ENCODE measurements around the gene GREB1. TPM values are rescaled to one million over a fixed set of nuclear protein-coding genes. Genes with fewer than 3 reads are reported as not detected.

Gene GREB1
- polyA plus RNA-seq, 1 donor from 2014 or later: not detected

DNA sequence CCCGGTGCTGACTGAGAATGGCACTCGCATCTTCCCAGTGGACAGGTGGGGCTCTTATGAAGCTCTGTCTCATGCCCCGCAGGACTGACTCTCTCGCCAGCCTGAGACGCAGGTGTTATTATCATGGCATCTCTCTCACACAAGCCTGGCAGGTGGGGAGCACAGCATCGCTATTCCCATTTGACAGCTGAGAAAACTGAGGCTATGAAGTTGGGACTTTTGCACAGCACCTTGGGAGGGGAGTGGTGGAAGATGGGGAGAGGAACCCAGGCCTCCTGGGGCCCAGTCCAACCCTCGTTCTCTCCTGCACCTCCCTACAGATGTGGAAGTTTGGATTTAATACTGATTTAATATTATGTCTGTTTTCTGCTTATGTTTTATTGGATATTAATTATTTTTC is 145.2 kb downstream of the GREB1 start:
- Mint-ChIP-seq H3K27ac (no peak overlapping the region), H3K36me3 (no peaks in the 10 kb centered on the region), H3K4me1 (peaks cover 0 to 1% (median 0%) of the 10 kb centered on the region in 3 donors), H3K27me3 (peaks cover 25% of the 10 kb centered on the region), H3K9me3 (peaks cover 0 to 4% (median 0%) of the 10 kb centered on the region in 3 donors), H3K4me3 (no peak overlapping the region)

DNA sequence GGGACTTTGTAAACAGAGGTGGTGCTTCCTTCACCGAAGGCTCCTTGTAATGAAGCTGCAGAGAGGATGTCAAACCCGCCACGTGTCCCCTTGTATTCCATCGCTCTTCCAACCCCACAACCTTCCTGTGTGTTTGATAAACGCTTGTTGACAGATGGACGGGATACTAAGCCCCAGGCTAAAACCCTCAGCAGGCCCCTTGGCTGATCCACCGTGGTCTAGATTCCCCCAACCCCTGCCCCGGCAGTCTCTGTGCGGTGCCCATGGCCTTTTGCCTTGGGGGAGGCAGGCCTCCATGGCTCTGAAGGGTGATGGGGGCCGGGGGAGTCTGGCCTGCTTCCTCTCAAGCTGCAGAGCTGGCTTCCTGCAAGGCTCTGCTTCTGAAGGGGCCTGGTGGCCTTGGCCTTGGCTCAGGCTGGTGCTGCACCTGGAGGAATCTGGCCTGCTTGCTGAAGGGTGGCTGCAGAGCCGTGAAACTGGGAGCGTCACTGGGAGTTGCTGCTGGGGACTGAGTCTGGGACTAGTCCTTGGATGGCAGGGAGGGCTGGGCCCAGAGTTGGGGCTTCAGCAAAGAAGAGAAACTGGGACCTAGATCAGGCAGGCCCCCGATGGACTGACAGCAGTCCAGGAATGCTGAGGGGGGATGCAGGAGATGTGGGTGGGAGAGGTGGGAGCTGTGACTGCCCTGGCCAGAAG is 145.8 kb downstream of the GREB1 start:
- no peaks in the 10 kb centered on the region for H3K36me3 Mint-ChIP-seq
- H3K4me1 Mint-ChIP-seq: peaks cover 0 to 1% (median 0%) of the 10 kb centered on the region in 3 donors
- H3K9me3 Mint-ChIP-seq: peaks cover 0 to 4% (median 0%) of the 10 kb centered on the region in 3 donors
- H3K27ac Mint-ChIP-seq: no peak overlapping the region
- no peak overlapping the region for H3K4me3 Mint-ChIP-seq
- peaks cover 25% of the 10 kb centered on the region for H3K27me3 Mint-ChIP-seq

DNA sequence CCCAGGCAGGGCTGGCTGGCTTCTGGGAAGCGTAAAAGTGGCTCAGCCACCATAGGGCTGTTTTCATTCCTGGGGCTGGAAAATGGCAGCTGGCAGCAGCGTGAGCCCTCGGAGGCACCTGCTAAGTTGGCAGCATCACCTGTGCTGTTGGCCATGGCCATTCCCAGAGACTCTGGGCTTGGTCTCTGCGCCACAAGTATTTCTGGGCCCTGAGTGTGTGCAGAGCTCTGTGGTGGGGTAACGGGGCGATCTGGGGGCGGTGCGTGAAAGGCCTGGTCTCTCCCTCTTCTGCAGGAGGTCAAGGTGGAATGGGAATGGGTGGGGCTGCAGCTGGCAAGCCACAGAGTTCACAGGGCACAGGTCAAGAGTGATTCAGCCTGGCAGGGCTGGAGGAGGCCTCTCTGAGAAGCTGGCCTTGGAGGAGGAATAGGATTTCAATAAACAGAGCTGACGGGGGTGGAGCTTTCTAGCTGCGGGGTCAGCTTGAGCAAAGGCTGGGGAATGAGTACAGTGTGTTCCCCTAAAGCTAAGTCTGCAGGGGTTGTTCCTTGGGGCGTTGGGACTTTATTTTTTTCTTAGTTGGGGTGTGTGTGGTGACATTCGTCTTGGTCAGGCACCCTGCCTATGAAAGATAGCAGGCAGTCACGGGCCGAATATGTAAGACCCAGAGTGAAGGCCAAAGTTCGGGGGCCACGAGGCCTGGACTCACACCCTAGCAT is 146.5 kb downstream of the GREB1 start:
- Mint-ChIP-seq H3K4me1 (peaks cover 0 to 1% (median 0%) of the 10 kb centered on the region in 3 donors), H3K27ac (no peak overlapping the region), H3K4me3 (no peak overlapping the region), H3K9me3 (peaks cover 0 to 4% (median 0%) of the 10 kb centered on the region in 3 donors), H3K27me3 (peaks cover 22% of the 10 kb centered on the region), H3K36me3 (no peaks in the 10 kb centered on the region)

DNA sequence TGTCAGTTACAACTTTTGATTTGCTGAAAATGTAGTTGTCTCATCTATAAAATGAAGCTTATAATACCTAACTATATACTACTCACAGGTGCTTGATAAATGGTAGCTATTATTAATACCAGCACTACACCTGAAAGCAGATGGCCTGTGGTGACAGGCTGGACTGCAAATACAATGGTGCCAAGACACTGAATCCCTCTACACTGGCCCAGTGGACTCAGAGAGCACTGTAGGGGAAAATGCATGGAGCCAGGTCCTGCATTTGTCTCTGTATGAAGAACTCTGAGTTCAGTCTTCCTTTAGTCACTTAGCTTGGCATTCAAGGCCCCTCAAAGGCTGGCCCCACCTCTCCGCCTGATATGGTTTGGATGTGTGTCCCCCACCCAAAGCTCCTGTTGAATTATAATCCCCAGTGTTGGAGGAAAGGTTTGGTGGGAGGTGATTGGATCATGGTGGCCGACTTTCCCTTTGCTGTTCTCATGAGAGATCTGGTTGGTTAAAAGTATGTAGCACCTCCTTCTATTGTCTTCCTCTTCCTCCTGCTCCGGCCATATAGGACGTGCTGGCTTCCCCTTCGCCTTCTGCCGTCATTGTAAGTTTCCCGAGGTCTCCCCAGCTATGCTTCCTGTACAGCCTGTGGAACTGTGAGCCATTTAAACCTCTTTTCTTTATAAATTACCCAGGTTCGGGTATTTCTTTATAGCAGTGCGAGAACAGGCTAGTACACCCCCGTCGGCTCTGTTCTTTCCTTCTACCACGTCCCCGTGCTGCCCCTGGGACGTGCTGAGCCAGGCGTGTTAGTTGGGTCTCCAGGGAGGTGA is 147.3 kb downstream of the GREB1 start:
- peaks cover 0 to 1% (median 0%) of the 10 kb centered on the region in 3 donors for H3K9me3 Mint-ChIP-seq
- peak overlapping the region in 1 of 3 donors; percentile 33 for H3K27ac Mint-ChIP-seq
- peaks cover 0 to 1% (median 0%) of the 10 kb centered on the region in 3 donors for H3K4me1 Mint-ChIP-seq

DNA sequence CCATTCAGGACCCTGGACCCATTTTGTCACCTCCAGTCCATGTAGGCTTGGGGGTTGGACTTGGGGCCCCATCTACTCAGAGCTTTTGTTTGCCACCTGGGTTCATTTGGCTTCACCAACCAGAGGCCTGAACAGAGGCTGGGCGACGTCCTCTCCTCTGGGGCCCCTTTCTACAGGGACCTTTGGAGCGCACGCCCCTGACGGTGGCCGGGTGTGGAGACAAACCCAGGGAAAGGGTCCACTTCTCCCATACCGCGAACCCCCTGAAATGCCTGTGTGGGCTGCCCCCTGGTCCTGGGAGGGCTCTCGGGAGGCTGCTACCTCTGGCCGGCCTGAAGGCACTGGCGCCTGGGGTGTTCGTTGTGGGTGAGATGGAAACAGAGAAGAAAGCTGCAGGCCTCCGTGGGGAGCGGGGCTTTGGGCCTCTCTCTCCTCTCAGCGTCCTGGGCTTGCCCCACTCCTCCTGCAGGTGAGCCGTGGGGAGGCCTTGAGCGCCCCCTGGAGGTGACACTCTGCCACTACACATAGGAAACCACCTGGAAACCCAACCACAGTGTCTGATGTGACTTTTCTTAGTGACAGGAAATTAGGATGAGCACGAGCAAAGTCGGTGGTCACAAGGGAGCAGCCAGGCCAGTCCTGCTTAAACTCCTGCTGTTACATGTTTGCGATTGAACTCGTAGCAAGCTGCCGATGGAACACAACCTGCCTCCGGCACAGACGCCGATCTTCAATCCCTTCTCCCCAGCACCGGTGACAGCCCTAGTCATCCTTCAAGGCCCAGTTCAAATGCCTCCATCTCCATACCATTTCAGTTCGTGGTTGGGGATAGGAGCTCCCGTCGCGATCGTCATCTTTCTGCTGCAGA is 148.1 kb downstream of the GREB1 start:
- Mint-ChIP-seq H3K27me3 (peaks cover 17% of the 10 kb centered on the region), H3K9me3 (no peaks in the 10 kb centered on the region), H3K4me3 (no peak overlapping the region), H3K36me3 (no peaks in the 10 kb centered on the region), H3K27ac (peak overlapping the region in 1 of 3 donors; percentile 45), H3K4me1 (peaks cover 0 to 1% (median 0%) of the 10 kb centered on the region in 3 donors)

More for the DNA sequence above, 147.3 kb downstream of the GREB1 start:
- Mint-ChIP-seq H3K4me3 (no peak overlapping the region), H3K36me3 (no peaks in the 10 kb centered on the region), H3K27me3 (peaks cover 19% of the 10 kb centered on the region)

DNA sequence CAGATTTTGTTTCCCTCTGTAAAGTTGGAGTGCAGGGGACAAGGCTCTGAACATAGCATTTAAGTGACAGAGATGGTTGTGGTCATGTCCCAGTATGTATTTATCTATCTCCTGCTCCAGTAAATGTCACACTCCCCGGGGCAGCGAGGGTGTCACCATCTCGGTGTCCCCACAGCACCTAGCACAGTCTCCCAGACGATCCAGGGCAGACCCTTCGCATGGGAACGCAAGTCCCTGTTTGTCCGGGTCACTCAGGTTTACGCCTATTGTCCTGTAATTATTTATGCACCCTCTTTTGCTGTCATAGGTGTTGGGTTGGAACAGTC is 148.7 kb downstream of the GREB1 start:
- Mint-ChIP-seq H3K27ac (no peak overlapping the region), H3K27me3 (peaks cover 13% of the 10 kb centered on the region), H3K36me3 (no peaks in the 10 kb centered on the region), H3K9me3 (no peaks in the 10 kb centered on the region), H3K4me3 (no peak overlapping the region), H3K4me1 (peaks cover 0 to 1% (median 0%) of the 10 kb centered on the region in 3 donors)

DNA sequence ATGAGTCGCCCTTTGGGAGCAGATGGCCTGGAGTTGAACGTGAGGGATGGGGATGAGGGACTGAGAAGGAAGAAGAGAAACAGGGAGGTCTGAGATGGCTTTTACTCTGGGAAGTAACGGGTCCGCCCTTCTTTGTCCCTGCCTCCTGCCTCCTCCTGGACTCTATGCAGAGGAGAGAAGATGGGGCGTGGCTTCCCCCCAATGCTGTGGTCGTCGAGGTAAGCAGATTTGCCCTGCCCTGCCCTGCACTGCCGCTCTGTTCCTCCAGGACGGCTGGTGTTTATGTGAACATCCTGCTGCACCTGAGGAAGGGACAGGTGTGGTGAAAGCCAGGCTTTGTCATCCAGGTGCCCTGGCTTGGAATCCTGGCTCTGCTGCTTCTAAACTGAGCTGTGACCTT is 149.6 kb downstream of the GREB1 start:
- Mint-ChIP-seq H3K27ac (no peak overlapping the region), H3K36me3 (no peaks in the 10 kb centered on the region), H3K4me1 (peaks cover 5% of the 10 kb centered on the region in 3 donors), H3K9me3 (no peaks in the 10 kb centered on the region), H3K27me3 (peaks cover 11% of the 10 kb centered on the region), H3K4me3 (no peak overlapping the region)

DNA sequence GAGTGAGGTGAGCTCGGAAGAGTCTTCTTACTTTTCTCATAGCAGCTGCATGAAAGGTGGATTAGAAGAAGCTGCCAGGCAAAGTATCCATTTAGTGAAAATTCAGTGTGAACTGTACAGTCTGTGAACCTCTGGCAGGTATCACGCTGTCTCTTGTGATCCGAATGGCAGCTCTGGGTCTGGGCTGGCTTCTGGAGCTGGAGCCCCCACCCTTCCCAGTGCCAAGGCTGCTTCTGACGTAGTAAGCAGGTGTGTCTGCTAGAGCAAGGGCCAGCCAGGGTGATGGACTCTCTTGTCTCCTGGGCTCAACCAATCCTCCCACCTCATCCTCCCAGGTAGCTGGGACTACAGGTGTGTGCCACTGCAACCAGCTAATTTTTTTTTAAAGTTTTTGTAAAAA is 150.1 kb downstream of the GREB1 start:
- Mint-ChIP-seq H3K4me3 (no peak overlapping the region), H3K36me3 (no peaks in the 10 kb centered on the region), H3K4me1 (peaks cover 7 to 10% (median 8%) of the 10 kb centered on the region in 3 donors), H3K9me3 (no peaks in the 10 kb centered on the region), H3K27me3 (peaks cover 12% of the 10 kb centered on the region), H3K27ac (peak overlapping the region in 1 of 3 donors; percentile 58)

DNA sequence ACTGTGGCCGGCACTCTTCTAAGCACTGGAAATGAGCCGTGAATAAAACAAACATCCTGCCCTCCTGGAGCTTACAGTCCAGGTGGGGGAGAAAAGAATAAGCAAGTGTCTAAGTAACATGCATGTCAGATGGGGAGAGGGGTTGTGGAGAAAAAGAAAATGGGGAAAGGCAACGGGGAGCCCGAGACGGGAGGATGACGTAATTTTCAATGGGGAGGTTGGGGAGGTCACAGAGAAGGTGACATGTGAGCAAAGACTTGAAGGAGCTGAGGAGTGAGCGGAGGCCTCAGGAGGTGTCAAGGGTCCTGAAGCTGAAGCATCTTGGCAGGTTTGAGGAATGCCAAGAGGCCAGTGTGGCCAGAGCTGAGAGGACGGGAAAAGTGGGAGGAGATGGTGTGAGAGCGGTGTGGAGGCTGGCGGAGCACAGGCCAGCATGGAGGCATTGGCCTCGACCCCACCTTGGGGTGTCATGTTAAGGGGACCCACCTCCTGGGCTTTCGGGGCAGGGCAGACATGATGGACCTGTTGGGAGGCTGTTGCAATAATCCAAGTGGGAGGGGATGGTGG is 151.1 kb downstream of the GREB1 start:
- H3K27ac Mint-ChIP-seq: peak overlapping the region in 2 of 3 donors; percentile 58 to 81
- peak overlapping the region in 1 of 4 donors; percentile 25 for H3K4me3 Mint-ChIP-seq
- H3K27me3 Mint-ChIP-seq: peaks cover 10% of the 10 kb centered on the region
- H3K36me3 Mint-ChIP-seq: no peaks in the 10 kb centered on the region
- no peaks in the 10 kb centered on the region for H3K9me3 Mint-ChIP-seq
- peaks cover 7 to 10% (median 8%) of the 10 kb centered on the region in 3 donors for H3K4me1 Mint-ChIP-seq

DNA sequence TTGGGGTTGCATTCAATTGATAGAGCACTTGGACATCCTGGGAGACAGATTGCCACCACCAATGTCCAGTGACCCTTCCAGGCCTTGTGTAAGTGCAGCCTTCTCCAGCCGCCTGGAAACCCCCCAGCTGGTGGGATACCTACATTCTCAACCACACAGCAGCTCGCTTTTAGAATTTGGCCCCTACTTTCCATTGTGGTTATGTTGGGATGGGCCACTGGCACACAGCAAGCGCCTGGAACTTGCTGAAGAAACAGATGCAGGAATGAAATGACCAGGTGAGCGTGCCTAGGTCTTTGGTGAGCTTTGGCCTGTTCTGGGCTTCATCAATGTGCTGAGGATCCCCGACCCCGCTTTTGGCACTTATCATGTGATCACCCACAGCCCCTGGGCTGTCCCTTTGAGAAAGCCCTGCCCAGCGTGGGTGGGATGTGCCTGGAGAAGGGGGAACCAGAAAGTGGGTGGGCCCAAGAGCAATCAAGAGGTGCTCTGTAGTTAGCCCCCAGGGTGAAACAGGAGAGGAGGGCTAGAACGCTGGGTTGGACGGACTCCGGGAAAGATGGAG is 152.1 kb downstream of the GREB1 start:
- Mint-ChIP-seq H3K9me3 (no peaks in the 10 kb centered on the region), H3K4me3 (no peak overlapping the region), H3K36me3 (no peaks in the 10 kb centered on the region), H3K27ac (no peak overlapping the region), H3K27me3 (peaks cover 10% of the 10 kb centered on the region), H3K4me1 (peaks cover 7 to 10% (median 8%) of the 10 kb centered on the region in 3 donors)

DNA sequence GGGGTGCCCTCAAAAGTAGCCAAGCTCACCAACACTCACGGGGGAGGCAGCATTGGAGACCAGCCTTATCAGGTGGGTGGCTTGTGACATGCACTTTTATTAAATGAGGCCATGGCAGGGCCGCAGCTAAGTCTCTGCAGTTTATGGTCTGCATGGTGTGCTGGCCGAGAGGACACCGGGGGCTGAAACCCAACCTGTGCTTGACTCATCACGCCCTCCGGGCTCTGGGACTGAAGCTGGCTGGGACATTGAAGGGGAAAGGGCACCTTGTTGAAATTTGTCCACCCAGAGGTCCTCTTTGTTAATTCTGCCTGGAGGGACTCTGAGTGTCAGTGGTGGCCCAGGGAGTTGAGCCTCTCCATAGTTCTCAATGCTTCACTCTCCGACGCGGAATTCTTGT is 153.9 kb downstream of the GREB1 start:
- peaks cover 10% of the 10 kb centered on the region for H3K27me3 Mint-ChIP-seq
- H3K4me3 Mint-ChIP-seq: peak overlapping the region in 1 of 4 donors; percentile 84
- H3K36me3 Mint-ChIP-seq: no peaks in the 10 kb centered on the region
- H3K9me3 Mint-ChIP-seq: no peaks in the 10 kb centered on the region
- H3K4me1 Mint-ChIP-seq: peaks cover 7 to 10% (median 7%) of the 10 kb centered on the region in 3 donors
- no peak overlapping the region for H3K27ac Mint-ChIP-seq

DNA sequence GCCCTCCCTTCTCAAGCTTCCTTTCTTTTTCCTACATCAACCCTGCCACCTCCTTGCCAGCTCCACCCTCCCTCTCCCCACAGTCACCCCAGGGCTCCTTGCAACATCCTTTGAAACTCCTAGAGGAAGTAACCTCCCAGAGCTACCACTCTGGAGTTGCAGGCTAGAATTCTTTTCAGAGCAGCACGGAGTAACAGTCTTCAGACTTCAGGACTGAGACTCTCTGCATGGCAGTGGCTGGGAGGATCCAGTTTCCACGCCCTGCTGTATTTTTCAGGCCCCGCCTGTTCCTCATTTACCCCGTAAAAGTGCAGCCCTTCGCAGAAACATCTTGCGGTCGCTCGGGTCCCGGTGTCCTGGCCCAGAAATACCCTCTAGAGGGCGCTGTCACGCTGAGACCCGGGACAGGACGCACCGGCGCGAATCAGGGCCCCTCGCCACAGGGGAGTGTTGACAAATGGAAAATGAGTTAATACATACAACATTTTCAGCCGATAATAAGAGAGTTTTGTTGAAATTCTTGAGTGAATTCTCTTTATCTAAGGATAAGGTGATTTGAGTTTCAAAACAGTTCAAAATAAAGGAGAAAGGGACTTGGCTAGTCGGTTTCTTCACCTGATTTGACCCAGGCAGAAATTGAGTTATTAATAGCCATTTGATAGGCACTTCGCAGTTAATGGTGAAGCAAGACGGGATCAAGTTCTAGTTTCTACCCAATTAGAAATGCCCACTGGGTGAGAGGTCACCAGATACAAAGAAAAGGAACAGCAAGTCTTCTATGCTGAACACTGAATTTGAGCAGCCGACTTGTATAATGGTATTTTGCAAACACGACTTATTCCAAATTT is 154.6 kb downstream of the GREB1 start:
- peak overlapping the region in 1 of 3 donors; percentile 55 for H3K27ac Mint-ChIP-seq
- peaks cover 7 to 12% (median 9%) of the 10 kb centered on the region in 3 donors for H3K4me1 Mint-ChIP-seq
- H3K36me3 Mint-ChIP-seq: no peaks in the 10 kb centered on the region
- peak overlapping the region in 2 of 4 donors; percentile 84 for H3K4me3 Mint-ChIP-seq
- H3K9me3 Mint-ChIP-seq: no peaks in the 10 kb centered on the region
- peaks cover 12% of the 10 kb centered on the region for H3K27me3 Mint-ChIP-seq

DNA sequence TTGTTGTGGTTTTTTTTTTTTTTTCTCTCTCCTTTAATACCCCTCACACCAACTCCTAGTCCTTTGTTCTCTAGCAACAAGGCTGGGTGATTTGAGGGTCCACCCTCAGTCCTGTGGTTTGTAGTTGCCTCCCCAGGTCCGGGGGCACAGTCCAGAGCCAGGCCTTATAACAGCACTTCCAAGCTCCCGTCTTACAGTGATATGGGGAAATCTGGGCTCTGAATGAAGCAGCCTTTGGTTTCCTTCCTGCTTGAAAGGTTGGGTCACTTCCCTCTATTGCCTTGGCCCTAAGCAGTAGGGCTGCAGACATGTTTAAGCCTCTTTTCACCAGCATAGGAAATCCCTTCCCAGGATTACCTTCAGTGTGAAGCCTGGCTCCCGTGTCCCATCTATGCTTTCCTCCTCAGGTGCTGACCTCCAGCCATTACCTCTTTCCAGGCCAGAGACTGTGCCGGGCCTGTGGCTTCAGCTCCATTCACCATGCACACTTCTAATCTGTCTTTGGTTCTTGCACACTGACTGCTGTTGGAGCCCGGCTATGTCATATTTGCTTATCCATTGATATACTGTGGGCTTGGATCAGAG is 157.3 kb downstream of the GREB1 start:
- Mint-ChIP-seq H3K4me1 (peaks cover 7 to 14% (median 9%) of the 10 kb centered on the region in 3 donors), H3K4me3 (no peak overlapping the region), H3K27ac (no peak overlapping the region), H3K36me3 (no peaks in the 10 kb centered on the region), H3K27me3 (peaks cover 12% of the 10 kb centered on the region), H3K9me3 (no peaks in the 10 kb centered on the region)

Measured in IgD-negative memory B cell (primary cell).